Stomach smooth muscle (tissue), 2 donors: Measurements from ENCODE around the gene HERPUD2.
A peak's percentile ranks its signal among the peaks of the same experiment; 100 is the strongest.
"Not testable (repeated sequence)": the region's sequence is repeated elsewhere in the genome, so short reads cannot be mapped to it uniquely, and the experiment has no call there.

Source experiments
- H3K27ac ChIP-seq: one replicate; pipeline ENCODE4 v1.7.0; 2013; ENCODE audit warnings: mild to moderate bottlenecking, low read length, inconsistent platforms
- H3K27me3 ChIP-seq, 2 donors: one replicate each; pipeline ENCODE4 v1.7.0; 2013; ENCODE audit warnings: low read length in 2 of 2; ENCODE audit not compliant: insufficient read depth in 2 of 2, control insufficient read depth in 1 of 2
- H3K36me3 ChIP-seq, 2 donors: one replicate each; pipeline ENCODE4 v1.7.0; 2013; ENCODE audit warnings: low read length in 2 of 2; ENCODE audit not compliant: control insufficient read depth in 2 of 2, insufficient read depth in 2 of 2
- H3K4me1 ChIP-seq: one replicate; pipeline ENCODE4 v1.7.0; 2013; ENCODE audit warnings: low read length; ENCODE audit not compliant: control insufficient read depth, insufficient read depth
- H3K4me3 ChIP-seq, 2 donors: one replicate each; pipeline ENCODE4 v1.7.0; 2013; ENCODE audit warnings: low read length in 2 of 2
- H3K9ac ChIP-seq, 2 donors: one replicate each; pipeline ENCODE4 v1.7.0; 2013; ENCODE audit warnings: low read length in 2 of 2, mild to moderate bottlenecking in 1 of 2
- H3K9me3 ChIP-seq, 2 donors: one replicate each; pipeline ENCODE4 v1.7.0; 2013; ENCODE audit warnings: low read length in 2 of 2; ENCODE audit not compliant: control insufficient read depth in 2 of 2
- donor health status: healthy.
- donor health status: Pancreatic carcinoma.

The HERPUD2 gene

DNA sequence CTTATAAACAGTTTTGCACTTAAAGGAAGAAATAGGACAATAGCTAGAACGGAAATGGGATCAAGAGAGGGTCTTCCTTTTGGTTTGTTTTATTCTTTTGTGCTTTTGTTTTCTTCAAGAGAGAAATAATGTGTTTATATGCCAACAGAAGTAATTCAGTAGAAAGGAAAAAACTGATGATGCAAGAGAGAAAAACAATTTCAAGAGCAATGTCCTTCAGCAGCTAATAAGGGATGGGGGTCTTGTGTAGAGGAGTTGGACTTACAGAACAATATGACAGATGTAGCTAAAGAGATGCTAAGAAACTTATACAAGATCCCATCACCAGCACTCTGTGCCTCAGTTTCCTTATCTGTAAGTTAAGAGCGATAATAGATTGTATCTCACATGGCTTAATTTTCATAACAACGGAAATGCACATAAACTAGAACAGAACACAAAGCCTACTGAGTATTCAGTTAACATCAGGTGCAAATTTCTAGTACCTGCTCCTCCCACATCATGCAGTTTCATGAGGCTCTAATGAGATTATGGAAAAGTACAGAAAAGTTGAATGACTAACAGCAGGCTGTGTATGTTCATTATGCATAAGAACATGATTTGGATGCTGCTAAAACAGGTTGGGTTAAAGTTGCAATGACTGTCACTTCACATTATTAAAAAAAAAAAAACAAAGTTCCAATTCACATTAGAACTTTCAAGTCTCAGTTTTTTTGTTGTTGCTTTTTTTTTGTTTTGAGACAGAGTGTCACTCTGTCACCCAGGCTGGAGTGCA, 17.2 kb downstream of the HERPUD2 start:
- no peaks in the 10 kb centered on the region for H3K36me3 ChIP-seq
- no peaks in the 10 kb centered on the region for H3K4me1 ChIP-seq
- H3K4me3 ChIP-seq, result no peak overlapping the region
- no peaks in the 10 kb centered on the region for H3K9me3 ChIP-seq
- no peaks in the 10 kb centered on the region for H3K27me3 ChIP-seq
- no peak overlapping the region for H3K27ac ChIP-seq
- H3K9ac ChIP-seq, result no peak overlapping the region

DNA sequence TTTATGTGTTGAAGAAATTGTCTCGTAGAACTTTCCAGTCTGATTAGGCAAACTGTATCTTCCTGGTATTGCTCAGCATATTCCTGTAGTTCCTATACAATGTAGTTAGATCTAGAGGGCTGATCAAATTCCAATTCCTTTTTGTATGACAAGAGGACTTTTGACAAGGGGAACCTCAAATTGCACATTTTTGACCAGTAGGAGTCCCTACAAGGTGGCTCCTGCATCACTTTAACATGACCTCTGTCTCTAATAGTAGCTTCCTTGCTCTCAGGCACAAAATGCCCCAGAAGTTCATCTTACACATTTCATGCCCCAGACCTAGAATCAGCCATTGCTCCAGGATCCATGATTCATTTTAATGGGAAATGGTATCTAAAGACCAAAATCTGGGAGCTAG, 18.7 kb downstream of the HERPUD2 start:
- Histone ChIP-seq H3K9ac (no peak overlapping the region), H3K36me3 (no peaks in the 10 kb centered on the region), H3K4me1 (no peaks in the 10 kb centered on the region), H3K27ac (no peak overlapping the region), H3K9me3 (no peaks in the 10 kb centered on the region), H3K4me3 (no peak overlapping the region), H3K27me3 (no peaks in the 10 kb centered on the region)

DNA sequence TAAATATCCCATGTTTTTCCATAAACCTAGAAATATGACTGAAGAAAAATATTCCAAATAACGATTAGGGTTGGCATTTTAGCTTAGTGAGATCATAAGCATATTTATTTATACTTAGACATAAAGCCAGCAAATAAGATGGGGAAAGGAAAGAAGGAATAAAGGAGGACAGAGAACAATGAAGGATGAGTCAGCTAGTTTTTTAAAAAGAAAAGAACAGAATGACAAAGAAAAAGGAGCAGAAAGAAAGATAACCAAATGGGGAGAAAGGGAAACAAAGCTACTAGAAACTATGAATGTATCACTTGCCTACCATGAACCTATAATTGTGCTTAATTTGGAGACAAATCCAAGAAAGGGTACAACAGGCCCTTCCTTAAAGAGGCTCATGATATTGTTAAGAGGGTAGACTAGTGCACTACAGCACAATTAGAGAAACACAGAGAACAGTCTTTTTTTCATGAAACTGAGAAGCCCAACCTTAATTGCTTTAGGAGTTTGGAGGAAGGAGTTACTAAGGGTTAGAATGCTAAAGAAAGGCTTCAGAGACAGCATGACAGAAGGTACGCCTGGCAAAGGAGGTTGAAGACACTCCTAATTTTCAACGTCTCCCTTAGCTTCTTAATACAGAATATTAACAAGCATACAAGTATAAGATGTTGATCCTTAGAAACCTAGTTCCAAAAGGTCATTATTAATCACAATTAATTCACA, 23.9 kb downstream of the HERPUD2 start:
- Histone ChIP-seq H3K27ac (no peak overlapping the region), H3K4me1 (no peaks in the 10 kb centered on the region), H3K36me3 (peaks cover 11 to 12% of the 10 kb centered on the region in 2 donors), H3K27me3 (no peaks in the 10 kb centered on the region), H3K4me3 (no peak overlapping the region), H3K9me3 (no peaks in the 10 kb centered on the region), H3K9ac (no peak overlapping the region)

DNA sequence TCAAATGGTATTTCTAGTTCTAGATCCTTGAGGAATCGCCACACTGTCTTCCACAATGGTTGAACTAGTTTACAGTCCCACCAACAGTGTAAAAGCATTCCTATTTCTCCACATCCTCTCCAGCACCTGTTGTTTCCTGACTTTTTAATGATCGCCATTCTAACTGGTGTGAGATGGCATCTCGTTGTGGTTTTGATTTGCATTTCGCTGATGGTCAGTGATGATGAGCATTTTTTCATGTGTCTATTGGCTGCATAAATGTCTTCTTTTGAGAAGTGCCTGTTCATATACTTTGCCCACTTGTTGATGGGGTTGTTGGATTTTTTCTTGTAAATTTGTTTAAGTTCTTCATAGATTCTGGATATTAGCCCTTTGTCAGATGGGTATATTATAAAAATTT, 34.5 kb downstream of the HERPUD2 start:
- not testable (repeated sequence) for H3K9me3 ChIP-seq, H3K4me3 ChIP-seq, H3K9ac ChIP-seq, H3K27me3 ChIP-seq, H3K27ac ChIP-seq, H3K36me3 ChIP-seq, H3K4me1 ChIP-seq

DNA sequence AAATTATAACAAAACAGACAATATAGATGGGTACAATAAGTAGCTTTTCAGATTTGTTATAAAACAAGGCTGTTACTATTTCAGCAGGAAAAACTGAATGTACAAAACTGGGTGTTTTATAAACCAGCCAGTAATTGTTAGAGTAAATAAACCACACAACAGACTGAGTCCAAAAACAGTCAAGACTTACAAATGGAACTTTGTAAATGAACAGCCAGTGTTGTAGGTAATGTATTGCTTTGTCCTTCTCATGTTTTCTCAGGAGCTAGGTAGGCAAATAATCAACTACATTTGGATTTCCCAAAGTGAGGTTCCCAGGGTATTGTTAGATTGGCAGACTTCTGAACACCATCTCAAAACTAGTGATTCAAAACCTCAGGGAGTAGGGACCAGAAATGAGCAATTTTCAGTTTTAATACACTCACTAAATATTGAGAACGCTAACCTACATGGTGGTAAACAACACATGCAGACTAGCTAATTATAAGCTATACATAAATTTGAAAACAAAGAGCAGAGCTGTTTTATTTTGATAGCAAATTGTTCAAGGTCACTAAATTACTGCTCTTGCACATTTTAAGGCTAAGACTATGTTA, 36.2 kb downstream of the HERPUD2 start:
- Histone ChIP-seq H3K9me3 (no peaks in the 10 kb centered on the region), H3K9ac (no peak overlapping the region), H3K27ac (no peak overlapping the region), H3K27me3 (no peaks in the 10 kb centered on the region), H3K36me3 (no peaks in the 10 kb centered on the region), H3K4me1 (no peaks in the 10 kb centered on the region), H3K4me3 (no peak overlapping the region)

DNA sequence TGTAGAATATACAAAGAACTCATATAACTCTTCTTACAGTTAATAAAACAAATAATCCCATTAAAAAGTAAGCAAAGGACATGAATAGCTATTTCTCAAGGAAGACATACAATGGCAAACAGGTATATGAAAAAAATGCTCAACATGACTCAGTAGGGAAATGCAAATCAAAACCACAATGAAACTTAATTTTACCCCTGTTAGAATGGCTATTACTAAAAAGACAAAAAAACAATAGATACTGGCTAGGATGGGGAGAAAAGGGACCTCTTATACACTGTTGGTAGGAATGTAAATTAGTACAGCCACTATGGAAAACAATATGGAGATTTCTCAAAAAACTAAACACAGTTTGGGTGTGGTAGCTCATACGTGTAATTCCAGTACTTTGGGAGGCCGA, 37.8 kb downstream of the HERPUD2 start:
- Histone ChIP-seq H3K9me3 (no peaks in the 10 kb centered on the region), H3K9ac (no peak overlapping the region), H3K36me3 (no peaks in the 10 kb centered on the region), H3K27ac (no peak overlapping the region), H3K4me3 (no peak overlapping the region), H3K27me3 (no peaks in the 10 kb centered on the region), H3K4me1 (no peaks in the 10 kb centered on the region)

DNA sequence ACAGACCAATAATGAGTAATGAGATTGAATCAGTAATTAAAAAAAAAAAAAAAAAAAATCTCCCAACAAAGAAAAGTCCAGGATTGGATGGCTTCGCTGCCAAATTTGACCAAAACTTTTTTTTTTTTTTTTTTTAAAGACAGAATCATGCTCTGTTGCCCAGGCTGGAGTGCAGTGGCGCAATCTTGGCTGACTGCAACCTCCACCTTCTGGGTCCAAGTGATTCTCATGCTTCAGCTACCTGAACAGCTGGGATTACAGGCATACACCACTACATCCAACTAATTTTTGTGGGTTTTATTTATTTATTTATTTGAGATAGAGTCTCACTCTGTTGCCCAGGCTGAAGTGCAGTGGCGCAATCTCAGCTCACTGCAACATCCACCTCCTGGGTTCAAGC, 40.4 kb downstream of the HERPUD2 start:
- not testable (repeated sequence) for H3K27me3 ChIP-seq, H3K9ac ChIP-seq, H3K27ac ChIP-seq, H3K4me1 ChIP-seq, H3K4me3 ChIP-seq, H3K9me3 ChIP-seq, H3K36me3 ChIP-seq

DNA sequence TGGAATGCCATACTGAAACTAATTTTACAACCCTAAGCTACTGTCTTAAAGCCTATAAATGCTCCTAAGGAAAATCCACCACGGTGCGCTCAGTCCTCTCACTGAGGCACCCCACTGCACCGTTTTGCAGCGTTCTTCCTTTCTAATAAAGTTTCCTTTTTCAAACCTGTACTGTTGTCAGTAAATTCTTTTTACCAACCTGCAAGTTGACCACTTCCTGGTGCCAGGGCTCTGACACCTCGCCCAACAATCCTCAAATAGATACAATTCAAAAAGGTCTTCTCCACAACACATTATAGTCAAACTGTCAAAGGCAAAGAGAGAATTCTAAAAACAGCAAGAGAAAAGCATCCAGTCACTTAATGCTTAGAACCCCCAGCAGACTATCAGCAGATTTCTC, 42.8 kb downstream of the HERPUD2 start:
- Histone ChIP-seq H3K27me3 (no peaks in the 10 kb centered on the region), H3K9ac (no peak overlapping the region), H3K4me1 (peaks cover 6% of the 10 kb centered on the region), H3K36me3 (peaks cover 0 to 6% of the 10 kb centered on the region in 2 donors), H3K27ac (no peak overlapping the region), H3K4me3 (no peak overlapping the region), H3K9me3 (no peaks in the 10 kb centered on the region)

DNA sequence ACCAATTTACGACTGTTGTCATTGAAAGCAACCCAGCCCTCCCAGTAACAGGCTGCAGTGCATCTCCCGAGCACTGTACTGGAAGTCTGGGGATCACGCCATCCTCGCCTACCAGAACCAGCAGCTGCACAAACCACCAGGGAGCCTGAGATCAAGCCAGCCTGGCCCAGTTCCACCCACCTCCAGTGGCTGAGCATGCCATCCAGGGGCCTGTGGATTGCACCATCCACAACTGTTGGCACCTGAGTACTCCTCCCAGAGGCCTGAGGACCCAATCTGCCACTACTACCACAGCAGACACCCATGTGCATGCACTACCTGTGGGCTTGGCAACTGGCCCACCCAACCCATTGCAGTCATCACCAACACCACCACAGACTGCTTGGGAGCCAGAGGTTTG, 44.2 kb downstream of the HERPUD2 start:
- no peaks in the 10 kb centered on the region for H3K9me3 ChIP-seq
- H3K27me3 ChIP-seq, result no peaks in the 10 kb centered on the region
- peaks cover 12% of the 10 kb centered on the region for H3K4me1 ChIP-seq
- H3K9ac ChIP-seq, result no peak overlapping the region
- H3K36me3 ChIP-seq, result peaks cover 0 to 6% of the 10 kb centered on the region in 2 donors
- no peak overlapping the region for H3K4me3 ChIP-seq
- no peak overlapping the region for H3K27ac ChIP-seq

DNA sequence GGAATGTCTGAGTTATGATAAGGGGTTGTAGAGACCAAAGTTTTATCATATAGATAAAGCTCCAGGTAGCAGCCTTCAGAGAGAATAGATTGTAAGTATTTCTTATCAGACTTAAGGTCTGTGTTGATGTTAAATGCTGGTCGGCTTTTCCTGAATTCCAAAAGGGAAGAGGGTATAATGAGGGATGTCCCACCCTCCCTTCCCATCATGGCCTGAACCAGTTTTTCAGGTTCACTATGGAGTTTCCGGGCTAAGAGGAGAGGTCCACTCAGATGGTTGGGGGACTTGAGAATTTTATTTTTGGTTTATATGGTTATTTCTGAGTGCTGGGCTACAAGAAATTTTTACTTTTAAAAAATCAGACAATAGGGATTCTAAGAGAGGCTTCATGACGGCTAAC, 45.2 kb downstream of the HERPUD2 start:
- Histone ChIP-seq H3K4me3 (no peak overlapping the region), H3K27me3 (no peaks in the 10 kb centered on the region), H3K9me3 (no peaks in the 10 kb centered on the region), H3K9ac (no peak overlapping the region), H3K36me3 (peaks cover 0 to 6% of the 10 kb centered on the region in 2 donors), H3K4me1 (peaks cover 12% of the 10 kb centered on the region), H3K27ac (no peak overlapping the region)

DNA sequence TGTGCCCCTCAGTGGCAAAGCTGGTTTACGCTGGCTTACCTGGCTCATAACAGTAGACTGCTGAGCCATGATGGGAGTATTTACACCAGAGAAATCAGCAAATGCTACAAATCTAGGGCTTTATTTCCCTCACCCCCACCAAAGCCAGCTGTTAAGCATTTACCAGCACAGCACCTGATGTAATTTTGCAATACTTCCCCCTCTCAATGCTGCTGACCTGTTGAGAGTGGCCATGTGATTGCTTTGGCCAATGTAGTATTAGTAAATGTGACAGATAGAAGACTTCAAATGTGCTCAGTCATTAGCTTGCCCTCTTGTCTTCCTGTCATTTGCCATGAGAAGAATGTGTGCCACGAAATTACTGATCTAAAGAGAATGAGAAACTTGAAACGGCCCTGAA, 46.6 kb downstream of the HERPUD2 start:
- Histone ChIP-seq H3K9me3 (no peaks in the 10 kb centered on the region), H3K27ac (peak overlapping the region; percentile 26), H3K36me3 (peaks cover 0 to 6% of the 10 kb centered on the region in 2 donors), H3K9ac (no peak overlapping the region), H3K4me3 (no peak overlapping the region), H3K4me1 (peaks cover 12% of the 10 kb centered on the region), H3K27me3 (no peaks in the 10 kb centered on the region)
